Measurements from ENCODE around the gene SCARF2. TPM values are rescaled to one million over a fixed set of nuclear protein-coding genes. Genes with fewer than 3 reads are reported as not detected.

Gene SCARF2
- total RNA-seq, 2 experiments from 2014 or later: 2.5 to 3.1 TPM

DNA sequence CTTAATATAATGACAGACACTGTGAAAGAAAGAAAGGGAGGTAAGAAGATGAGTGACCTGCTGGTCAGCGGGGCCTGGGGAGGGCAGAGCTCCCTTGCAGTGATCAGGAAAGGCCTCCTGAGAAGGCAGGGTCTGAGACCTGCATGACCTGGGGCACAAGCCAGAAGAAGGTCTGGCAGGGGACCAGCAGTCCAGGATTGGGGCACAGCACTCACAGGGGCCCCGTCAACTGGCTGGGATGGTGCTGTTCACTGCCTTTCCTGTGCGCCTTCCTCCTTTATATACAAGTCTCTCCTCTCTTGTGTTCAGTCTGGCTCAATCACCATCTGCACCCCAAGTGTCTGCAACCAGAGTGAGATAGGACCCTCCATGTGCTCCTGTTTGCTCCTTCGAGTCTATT, 22.2 kb upstream of the SCARF2 start:
- H3K4me1 ChIP-seq (ENCODE audit: insufficient read depth, low read length): peaks cover 58% of the 10 kb centered on the region

DNA sequence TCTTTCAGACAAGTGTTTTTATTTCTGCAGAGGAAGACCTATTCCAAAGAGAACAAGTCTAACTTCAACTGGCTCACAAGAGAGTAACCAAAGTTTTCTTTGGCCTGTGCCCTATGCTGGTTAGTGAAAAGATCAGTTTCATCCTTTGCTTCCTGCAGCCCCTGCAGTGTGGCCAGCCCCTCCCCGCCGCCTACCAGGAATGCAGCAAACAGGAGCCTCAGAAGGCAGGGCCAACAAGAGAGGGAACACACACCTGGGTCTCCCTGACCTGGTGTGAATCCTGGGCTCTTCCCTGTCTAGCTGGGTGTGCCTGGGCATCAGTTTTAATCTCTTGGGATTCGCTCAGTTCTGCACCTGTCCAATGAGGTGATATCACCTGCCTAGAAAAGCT, 21.5 kb upstream of the SCARF2 start:
- Mint-ChIP-seq H3K27ac (peak overlapping the region; percentile 15), H3K4me3 (no peak overlapping the region), H3K36me3 (ENCODE audit: low read depth) (peaks cover 45% of the 10 kb centered on the region), H3K27me3 (no peaks in the 10 kb centered on the region), H3K4me1 (ENCODE audit: low read depth) (peaks cover 58% of the 10 kb centered on the region), H3K9me3 (no peaks in the 10 kb centered on the region)
- no peaks in the 10 kb centered on the region for H3K9me3 ChIP-seq (ENCODE audit: control insufficient read depth in 1 of 2, insufficient read depth in 1 of 2, low read length in 2 of 2)
- POLR2A ChIA-PET: interaction anchor here (1.0 kb wide), 1 partner anchor 36 kb away, joined by 3 read pairs; no protein-coding TSS in a partner anchor
- CTCF ChIA-PET: no interaction called here
- no peak overlapping the region for H3K27ac ChIP-seq (ENCODE audit: low read depth in 1 of 2, low read length in 2 of 2)
- peaks cover 51% of the 10 kb centered on the region for H3K4me1 ChIP-seq (ENCODE audit: insufficient read depth, low read length)
- ATAC-seq (ENCODE audit: poor library complexity) (no peak), DNase-seq (no peak)
- H3K4me3 ChIP-seq (ENCODE audit: low read length): no peak overlapping the region
- TF ChIP-seq, protein P1, sequence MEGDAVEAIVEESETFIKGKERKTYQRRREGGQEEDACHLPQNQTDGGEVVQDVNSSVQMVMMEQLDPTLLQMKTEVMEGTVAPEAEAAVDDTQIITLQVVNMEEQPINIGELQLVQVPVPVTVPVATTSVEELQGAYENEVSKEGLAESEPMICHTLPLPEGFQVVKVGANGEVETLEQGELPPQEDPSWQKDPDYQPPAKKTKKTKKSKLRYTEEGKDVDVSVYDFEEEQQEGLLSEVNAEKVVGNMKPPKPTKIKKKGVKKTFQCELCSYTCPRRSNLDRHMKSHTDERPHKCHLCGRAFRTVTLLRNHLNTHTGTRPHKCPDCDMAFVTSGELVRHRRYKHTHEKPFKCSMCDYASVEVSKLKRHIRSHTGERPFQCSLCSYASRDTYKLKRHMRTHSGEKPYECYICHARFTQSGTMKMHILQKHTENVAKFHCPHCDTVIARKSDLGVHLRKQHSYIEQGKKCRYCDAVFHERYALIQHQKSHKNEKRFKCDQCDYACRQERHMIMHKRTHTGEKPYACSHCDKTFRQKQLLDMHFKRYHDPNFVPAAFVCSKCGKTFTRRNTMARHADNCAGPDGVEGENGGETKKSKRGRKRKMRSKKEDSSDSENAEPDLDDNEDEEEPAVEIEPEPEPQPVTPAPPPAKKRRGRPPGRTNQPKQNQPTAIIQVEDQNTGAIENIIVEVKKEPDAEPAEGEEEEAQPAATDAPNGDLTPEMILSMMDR (IDR thresholded peaks at IDR 0.05): no peak
- H3K27me3 ChIP-seq (ENCODE audit: control insufficient read depth in 1 of 2, insufficient read depth in 2 of 2, low read length in 2 of 2): no peaks in the 10 kb centered on the region
- intact Hi-C loops (cut with DNase I, micrococcal nuclease): loop anchor here in 1 of 2 experiments (10.0 kb wide), 1 partner anchor 96 kb away; no protein-coding TSS in a partner anchor
- H3K36me3 ChIP-seq (ENCODE audit: insufficient read depth, low read length): peaks cover 18% of the 10 kb centered on the region

More for the DNA sequence above, 22.2 kb upstream of the SCARF2 start:
- TF ChIP-seq, protein P1 (IDR thresholded peaks at IDR 0.05): no peak
- ATAC-seq (ENCODE audit: poor library complexity) (no peak), DNase-seq (no peak)
- Mint-ChIP-seq H3K9me3 (no peaks in the 10 kb centered on the region), H3K4me1 (ENCODE audit: low read depth) (peaks cover 65% of the 10 kb centered on the region), H3K4me3 (no peak overlapping the region), H3K36me3 (ENCODE audit: low read depth) (peaks cover 44% of the 10 kb centered on the region), H3K27ac (peak overlapping the region; percentile 15), H3K27me3 (no peaks in the 10 kb centered on the region)
- ChIA-PET POLR2A (interaction anchor here (1.0 kb wide), 1 partner anchor 35 kb away, joined by 3 read pairs; no protein-coding TSS in a partner anchor), CTCF (interaction anchor here (0.5 to 1.1 kb wide), 2 partner anchors 29 to 155 kb away, joined by 3 read pairs; no protein-coding TSS in a partner anchor)
- Histone ChIP-seq H3K4me3 (ENCODE audit: low read length) (no peak overlapping the region), H3K9me3 (ENCODE audit: control insufficient read depth in 1 of 2, insufficient read depth in 1 of 2, low read length in 2 of 2) (no peaks in the 10 kb centered on the region), H3K36me3 (ENCODE audit: insufficient read depth, low read length) (peaks cover 18% of the 10 kb centered on the region), H3K27ac (ENCODE audit: low read depth in 1 of 2, low read length in 2 of 2) (no peak overlapping the region), H3K27me3 (ENCODE audit: control insufficient read depth in 1 of 2, insufficient read depth in 2 of 2, low read length in 2 of 2) (no peaks in the 10 kb centered on the region)
- intact Hi-C loops (cut with DNase I, micrococcal nuclease): loop anchor here in 1 of 2 experiments (10.0 kb wide), 1 partner anchor 95 kb away; no protein-coding TSS in a partner anchor

DNA sequence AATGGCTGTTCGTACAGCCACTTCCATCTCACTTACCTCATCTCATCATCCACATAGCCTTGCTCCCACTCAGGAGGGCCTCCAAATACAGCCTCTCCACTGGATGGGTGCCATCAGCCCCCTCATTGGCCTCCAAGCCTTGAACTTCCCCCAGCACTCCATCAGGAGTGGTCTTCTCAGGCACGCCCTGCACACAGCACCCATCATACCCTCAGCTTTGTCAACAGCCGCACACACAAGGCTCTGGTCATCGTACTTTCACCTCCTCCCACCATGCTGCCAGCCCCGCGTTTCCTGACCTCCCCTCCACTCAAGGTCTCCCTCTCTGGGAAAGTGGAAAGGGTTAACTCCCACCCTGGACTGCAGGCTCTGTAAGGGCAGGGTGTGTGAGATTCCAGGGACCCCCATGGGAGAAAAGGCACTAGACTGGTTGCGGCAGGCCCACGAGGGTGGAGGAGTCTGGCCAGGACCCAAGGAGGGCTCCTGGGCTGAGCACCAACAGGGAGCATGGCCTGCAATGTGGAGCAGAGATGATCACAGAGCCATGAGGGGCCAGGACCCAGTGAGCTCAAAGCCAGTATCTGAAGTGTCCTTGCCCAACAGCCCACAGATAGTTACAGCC, 21.0 kb upstream of the SCARF2 start:
- H3K27ac ChIP-seq (ENCODE audit: low read depth in 1 of 2, low read length in 2 of 2): no peak overlapping the region
- CTCF ChIA-PET: no interaction called here
- no peak for ATAC-seq (ENCODE audit: poor library complexity)
- no peaks in the 10 kb centered on the region for H3K9me3 Mint-ChIP-seq
- peaks cover 53% of the 10 kb centered on the region for H3K4me1 Mint-ChIP-seq (ENCODE audit: low read depth)
- no peak for DNase-seq
- H3K4me3 Mint-ChIP-seq: no peak overlapping the region
- no peaks in the 10 kb centered on the region for H3K27me3 Mint-ChIP-seq
- H3K4me1 ChIP-seq (ENCODE audit: insufficient read depth, low read length): peaks cover 46% of the 10 kb centered on the region
- H3K4me3 ChIP-seq (ENCODE audit: low read length): no peak overlapping the region
- H3K36me3 ChIP-seq (ENCODE audit: insufficient read depth, low read length): peaks cover 18% of the 10 kb centered on the region
- no peak overlapping the region for H3K27ac Mint-ChIP-seq
- TF ChIP-seq, protein P1 (IDR thresholded peaks at IDR 0.05): no peak
- POLR2A ChIA-PET: no interaction called here
- peaks cover 43% of the 10 kb centered on the region for H3K36me3 Mint-ChIP-seq (ENCODE audit: low read depth)
- H3K9me3 ChIP-seq (ENCODE audit: control insufficient read depth in 1 of 2, insufficient read depth in 1 of 2, low read length in 2 of 2): no peaks in the 10 kb centered on the region
- intact Hi-C loops (cut with DNase I, micrococcal nuclease): loop anchor here in 1 of 2 experiments (10.0 kb wide), 1 partner anchor 96 kb away; no protein-coding TSS in a partner anchor
- no peaks in the 10 kb centered on the region for H3K27me3 ChIP-seq (ENCODE audit: control insufficient read depth in 1 of 2, insufficient read depth in 2 of 2, low read length in 2 of 2)
